Measurements from ENCODE around the gene GOLGA8K.
"Not testable (repeated sequence)": the region's sequence is repeated elsewhere in the genome, so short reads cannot be mapped to it uniquely, and the experiment has no call there.

GOLGA8K gene, protein sequence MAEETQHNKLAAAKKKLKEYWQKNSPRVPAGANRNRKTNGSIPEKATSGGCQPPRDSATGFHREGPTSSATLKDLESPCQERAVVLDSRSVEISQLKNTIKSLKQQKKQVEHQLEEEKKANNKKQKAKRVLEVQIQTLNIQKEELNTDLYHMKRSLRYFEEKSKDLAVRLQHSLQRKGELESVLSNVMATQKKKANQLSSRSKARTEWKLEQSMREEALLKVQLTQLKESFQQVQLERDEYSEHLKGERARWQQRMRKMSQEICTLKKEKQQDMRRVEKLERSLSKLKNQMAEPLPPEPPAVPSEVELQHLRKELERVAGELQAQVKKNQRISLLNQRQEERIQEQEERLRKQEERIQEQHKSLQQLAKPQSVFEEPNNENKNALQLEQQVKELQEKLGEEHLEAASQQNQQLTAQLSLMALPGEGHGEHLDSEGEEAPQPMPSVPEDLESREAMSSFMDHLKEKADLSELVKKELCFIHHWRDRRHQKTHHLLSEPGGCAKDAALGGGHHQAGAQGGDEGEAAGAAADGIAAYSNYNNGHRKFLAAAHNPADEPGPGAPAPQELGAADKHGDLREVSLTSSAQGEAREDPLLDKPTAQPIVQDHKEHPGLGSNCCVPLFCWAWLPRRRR

DNA sequence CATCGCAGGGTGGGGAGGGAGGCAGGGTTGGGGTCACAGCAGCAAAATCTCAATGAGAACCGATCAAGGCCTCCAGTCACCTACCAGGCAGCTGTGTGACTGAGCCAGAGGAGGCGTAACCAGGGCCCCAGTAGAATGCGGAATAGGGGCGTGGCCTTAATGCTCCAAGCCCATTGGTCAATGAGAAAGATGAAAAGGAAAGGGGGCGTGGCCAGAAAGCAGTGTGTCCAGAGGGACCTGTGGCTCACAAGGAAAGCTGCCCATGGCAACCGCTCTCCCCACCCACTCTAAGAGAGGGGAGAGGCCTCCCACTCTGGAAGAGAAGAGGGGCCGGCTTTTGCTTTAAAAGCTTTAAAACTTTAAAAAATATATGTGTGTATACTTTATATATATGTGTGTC, at the start of gene GOLGA8K:
GOLGA8K (minus strand) TSS at position 101 of the 400 bp plus-strand sequence; CDS start at position 3, 98 bp downstream.
- not testable (repeated sequence) for FAIRE-seq

DNA sequence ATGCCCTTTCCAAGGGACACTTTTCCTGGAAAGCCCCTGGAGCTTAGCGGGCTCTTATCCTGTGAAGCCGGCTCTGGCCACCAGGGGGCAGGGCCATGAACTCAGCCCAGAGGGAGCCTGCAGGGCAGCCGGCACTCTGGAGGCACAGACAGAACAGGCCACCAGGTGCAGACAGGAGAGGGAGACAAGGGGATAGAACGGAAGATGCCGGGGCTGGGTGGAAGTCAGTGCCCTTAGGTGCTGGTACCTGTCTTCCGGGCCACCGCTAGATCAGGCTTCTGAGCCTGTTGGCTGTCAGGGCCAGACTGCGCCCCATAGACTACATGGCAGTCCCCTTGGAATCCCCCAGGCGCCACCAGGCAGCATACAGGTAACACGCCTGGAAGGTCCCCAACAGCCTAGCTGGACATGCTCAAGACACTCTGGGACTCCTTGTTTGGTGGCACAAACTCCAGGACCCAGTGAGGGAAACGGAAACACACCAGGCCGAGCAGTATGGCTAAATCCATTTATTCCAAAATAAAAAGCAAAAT, 37.4 kb upstream of the GOLGA8K start:
- not testable (repeated sequence) for FAIRE-seq

DNA sequence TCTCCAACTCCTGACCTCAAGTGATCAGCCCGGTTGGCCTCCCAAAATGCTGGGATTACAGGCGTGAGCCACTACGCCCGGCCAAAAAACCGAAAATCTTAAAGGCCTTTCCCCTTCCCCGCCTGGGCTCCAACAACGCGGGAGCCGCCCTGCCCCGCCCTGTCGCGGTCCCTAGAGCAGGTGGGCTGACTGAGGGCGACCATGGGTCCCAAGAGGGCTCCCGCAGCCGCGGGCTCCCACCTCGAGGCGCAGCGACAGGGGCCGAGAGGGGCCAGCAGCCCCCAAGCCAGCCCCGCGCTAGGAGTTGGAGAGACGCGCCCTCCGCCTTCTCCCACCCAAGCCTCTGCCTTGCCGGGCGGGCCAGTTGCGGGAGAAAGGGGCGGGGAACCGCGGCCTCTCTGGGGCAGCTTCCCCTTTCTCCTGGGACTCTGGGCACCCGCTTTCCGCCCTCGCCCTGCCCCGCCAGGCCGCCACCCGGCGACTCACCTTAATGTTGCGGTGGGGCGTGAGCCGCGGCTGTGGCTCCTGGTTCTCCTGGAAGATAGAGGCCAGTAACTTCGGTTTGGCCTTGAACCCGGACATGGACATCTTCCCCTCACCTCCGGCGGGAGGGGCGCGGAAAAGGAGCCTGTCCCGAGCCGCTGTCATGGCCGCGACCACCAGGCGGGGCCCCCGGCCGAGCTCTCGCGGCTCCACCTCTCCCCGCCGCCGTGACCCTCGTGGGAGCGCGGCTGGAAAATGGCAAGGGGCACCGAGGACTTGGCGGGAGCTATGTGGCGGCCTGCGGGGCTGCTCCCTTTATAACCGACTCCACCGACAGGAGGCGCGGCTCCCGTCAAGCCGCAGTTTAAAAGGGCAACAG, 31.2 kb upstream of the GOLGA8K start:
- FAIRE-seq: not testable (repeated sequence)

DNA sequence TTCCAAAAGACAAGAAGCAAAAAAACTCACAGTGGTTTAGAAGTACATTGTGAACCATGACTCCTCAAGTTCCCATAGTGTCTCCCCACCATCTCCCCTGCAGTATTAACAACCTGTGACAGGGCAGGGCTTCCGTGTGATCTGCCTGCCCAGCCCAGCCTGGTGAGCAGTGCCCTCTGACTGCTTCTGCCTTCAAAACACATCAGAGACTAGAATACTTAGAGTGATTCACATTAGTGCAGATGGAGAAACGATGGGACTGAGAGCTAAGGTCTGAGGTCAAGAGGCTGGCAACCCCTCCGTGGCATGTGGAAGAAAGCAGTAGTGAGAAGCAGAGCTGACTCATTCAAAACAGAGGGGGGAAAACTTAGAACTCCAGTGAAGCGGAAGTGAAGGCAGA, 24.5 kb upstream of the GOLGA8K start:
- FAIRE-seq: not testable (repeated sequence)

DNA sequence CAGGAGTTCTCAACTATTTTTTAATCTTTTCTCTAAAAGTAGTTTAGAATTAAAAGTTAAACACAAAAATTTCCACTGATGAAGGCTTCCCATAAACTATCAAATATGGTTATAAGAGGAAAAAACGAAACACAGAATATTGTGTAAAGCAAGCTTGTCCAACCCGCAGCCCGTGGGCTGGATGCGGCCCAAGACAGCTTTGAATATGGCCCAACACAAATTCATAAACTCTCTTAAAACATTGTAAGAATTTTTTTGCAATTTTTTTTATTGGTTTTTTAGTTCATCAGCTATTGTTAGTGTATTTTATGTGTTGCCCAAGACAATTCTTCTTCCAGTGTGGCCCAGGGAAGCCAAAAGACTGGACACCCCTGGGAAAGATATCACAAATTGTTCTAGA, 23.4 kb upstream of the GOLGA8K start:
- FAIRE-seq: not testable (repeated sequence)

DNA sequence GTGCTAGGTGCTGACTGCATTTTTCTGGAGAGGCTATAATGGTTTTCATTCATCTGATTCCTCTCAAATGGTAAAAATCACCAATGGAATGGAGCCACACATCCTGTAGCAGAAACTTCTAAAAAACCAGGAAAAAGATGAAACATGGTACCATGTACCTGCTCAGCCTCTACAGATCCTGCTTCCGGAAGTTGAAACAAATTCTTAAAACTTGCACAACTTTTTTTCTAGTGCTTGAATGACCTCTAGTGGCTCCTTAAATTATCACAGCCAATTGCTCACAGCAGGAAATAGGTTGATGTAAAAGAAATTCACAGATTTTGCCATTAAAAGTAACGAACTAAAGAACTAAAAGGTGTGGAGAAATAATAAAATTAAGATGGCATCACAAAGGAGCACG, 4.8 kb upstream of the GOLGA8K start:
- peak; percentile 3 for FAIRE-seq

DNA sequence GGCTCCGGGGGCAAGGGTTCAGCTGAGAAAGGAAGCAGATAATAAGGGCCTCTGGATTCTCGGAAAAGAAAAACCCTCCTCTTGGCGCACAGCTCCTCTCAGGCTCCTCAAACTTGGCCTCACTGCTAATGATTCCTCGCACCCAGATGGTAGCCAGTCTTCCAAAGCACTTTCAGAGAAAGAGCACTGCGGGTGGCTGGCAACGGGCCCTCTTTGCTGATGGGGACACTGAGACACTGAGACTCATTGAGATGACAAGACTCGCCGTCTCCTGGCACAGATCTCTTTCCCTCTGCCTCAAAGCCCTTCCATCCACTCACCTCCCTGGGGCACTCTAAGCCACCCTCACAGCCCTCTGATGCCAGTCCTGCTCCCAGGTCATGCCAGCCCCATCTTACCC, 6.6 kb downstream of the GOLGA8K start:
- FAIRE-seq: not testable (repeated sequence)

DNA sequence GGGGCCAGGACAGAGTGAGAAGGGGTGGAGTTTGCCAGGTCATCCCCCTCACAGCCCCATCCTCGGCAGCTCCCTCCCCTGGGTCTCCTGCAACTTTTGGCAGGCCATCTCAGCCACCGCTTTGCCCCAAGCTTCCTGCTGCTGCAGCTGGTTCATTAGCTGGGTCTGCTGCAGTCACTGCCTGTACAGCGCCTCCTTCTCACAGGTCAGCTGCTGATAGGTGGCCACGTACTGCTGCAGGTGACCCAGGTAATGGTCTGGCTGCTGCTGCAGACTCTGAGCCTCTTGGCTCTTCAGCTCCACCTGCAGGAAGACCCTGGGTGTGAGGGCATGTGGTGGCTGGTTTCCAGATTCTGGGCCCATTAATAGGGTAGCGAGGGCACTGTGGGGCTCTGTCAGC, 8.3 kb downstream of the GOLGA8K start:
- FAIRE-seq: not testable (repeated sequence)

DNA sequence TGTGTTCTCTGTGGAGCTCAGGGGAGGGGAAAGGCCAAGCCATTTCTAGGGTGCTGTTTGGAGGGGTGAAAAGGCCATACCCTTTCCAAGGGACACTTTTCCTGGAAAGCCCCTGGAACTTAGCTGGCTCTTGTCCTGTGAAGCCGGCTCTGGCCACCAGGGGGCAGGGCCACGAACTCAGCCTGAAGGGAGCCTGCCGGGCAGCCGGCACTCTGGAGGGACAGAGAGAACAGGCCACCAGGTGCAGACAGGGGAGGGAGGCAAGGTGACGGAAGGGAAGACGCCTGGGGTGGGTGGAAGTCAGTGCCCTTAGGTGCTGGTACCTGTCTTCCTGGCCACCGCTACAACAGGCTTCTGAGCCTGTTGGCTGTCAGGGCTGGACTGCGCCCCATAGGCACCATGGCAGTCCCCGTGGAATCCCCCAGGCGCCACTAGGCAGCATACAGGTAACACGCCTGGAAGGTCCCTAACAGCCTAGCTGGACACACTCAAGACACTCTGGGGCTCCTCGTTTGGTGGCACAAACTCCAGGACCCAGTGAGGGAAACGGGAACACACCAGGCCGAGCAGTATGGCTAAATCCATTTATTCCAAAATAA, 14.9 kb downstream of the GOLGA8K start:
- not testable (repeated sequence) for FAIRE-seq

DNA sequence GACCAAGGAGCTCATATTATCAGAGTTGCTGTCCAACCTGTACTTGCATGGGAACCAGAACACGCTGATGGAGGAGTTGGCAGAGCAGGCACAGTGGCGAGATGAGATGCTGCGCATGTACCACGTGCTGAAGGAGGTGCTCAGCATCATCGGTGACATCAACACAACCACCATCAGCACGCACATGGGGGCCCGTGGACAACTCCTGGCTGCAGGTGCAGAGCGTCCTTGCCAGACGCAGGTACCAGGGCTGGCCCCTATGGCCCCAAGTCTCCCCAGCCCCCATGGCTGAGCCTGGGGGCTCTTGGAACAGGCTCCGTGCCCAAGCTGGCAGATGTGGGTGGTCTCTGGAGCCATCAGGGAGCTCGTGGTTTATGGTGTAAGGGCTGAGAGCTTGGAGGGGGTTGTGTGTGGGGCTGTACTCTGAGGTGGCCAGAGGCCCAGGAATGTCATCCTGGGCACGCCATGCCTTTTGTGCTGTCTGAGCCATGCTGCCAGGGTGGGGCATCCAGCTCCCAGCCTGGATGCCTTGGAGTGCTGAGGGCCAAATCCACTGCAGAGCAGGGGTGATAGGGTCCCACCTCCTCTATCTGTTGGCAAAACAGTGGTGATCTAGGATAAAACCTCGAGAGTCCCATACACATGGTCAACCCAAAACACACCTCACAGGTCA, 17.1 kb downstream of the GOLGA8K start:
- not testable (repeated sequence) for FAIRE-seq

DNA sequence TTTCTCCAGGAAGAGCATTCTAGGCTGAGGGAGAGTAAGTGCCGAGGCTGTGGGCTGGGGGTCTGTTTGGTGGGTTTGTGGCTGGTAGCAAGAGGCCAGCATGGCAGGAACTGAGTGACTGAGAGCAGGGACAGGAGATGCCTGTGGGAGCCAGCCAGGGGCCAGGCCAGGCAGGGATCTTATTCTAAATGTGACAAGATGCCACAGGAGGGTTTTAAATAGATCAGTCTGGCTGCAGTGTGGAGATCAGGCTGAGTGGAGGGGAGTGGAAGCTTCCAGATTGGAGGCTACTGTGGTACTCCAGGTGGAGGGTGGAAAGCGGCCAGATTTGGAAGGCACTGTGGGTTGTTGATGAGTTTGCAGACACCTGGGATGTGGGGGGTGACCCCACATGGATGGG, 28.9 kb downstream of the GOLGA8K start:
- not testable (repeated sequence) for FAIRE-seq

DNA sequence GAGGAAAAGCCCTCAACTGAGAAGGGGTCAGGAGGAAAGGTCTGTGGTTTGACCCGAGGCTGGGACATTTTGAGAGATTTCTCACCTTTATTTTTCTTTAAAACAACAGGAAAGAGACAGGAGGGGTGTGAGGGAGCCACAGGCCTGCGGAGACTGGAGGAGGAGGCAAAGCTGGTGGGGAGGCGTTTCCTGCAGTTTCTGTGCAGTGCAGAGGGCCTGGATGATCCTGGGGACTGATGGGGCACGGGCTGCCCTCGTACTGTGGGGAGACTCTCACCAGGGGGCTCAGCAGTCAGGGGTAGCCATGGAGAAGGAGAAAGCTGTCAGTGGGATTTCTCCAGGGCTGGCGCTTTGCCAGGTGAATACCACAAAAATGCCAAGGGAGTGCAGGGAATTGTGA, 29.4 kb downstream of the GOLGA8K start:
- not testable (repeated sequence) for FAIRE-seq

DNA sequence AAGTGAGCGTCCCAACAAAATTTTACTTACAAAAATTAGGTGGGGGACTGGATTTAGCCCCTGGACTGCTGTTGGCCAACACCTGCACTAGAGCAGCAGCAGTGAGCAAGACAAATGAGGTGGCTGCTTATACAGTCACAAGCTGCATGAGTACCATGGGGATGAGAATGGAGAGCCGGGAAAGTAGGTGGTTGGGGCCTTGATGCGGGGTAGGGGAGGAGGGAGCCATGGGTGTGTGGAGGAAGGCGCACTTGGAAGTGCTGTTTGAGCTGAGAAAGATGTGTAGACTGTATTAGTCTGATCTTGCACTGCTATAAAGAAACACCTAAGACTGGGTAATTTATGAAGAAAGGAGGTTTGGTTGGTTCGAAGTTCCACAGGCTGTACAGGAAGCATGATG, 31.0 kb downstream of the GOLGA8K start:
- not testable (repeated sequence) for FAIRE-seq

DNA sequence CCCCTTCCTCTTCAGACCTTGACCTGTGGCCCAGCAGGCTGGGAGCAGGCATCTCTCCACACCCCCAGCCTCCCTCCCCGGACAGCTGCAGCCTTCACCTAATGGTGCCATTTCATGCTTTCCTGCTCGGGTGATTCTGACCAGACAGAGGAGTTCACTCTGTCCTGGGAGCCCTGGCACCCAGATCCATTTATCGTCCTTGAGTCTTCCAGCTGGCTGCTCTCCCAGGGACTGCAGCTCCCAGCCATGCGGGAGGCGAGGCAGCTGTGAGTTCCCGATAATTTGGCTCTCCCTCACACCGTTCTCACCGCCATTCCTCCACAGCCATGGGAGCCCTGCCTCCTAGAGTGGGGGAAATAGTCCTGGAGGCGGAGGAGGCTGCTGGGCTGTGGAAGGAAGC, 32.6 kb downstream of the GOLGA8K start:
- FAIRE-seq: not testable (repeated sequence)

DNA sequence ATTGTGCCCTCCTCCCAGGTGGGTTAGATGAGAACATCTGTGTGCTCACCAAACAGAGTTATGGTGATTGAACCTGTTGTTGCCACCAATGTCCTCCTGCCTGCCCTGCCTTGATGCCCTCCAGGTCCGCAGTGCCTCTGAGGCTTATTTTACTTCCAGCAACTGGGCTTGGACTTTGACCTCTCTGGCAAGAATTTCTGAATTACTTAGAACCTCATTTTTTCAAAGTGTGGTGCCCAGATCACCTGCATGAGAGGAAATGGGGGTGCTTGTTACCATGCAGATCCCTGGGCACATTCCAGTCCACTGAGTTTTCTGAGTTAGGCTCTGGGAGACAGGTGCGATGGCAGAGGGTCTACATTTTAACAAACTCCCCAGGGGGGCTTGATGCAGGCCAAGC, 33.0 kb downstream of the GOLGA8K start:
- FAIRE-seq: not testable (repeated sequence)

DNA sequence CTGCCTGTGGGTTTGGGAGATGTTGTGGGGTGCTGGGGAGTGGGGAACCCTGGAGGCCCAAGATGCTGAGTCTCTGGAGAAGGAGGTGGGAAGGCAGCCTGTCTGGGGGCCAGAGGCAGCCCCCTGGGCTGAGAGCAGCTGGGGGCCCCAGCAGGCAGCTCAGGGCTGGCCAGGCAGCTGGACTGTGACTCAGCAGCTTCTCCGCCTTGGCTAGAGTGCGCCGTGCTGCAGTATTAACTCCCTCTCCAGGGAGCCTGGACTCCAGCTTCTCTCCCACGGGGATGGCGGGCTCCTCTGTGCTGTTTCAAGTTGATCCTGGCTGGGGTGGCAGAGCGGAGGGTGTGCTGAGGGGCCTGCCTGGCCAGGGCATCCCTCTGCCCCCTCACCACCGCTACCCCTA, 36.6 kb downstream of the GOLGA8K start:
- not testable (repeated sequence) for FAIRE-seq

DNA sequence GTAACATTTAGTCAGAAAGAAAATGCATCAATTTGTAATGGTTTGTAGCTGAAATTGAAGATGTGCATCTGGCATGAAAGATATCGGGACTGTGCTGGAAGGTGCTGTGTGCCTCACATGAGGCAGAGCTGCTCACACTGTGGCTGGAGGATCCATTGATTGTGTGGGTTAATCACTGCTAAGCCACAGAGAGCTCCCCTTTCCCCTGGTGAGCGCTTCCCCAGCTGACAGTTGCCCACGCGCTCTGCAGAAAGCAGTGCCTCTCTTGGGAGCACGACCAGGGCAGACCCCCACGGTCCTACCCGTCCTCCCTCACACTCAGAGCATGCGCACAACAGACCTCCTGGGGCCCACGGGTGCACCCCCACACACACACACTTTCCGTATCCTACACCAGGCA, 37.1 kb downstream of the GOLGA8K start:
- not testable (repeated sequence) for FAIRE-seq

DNA sequence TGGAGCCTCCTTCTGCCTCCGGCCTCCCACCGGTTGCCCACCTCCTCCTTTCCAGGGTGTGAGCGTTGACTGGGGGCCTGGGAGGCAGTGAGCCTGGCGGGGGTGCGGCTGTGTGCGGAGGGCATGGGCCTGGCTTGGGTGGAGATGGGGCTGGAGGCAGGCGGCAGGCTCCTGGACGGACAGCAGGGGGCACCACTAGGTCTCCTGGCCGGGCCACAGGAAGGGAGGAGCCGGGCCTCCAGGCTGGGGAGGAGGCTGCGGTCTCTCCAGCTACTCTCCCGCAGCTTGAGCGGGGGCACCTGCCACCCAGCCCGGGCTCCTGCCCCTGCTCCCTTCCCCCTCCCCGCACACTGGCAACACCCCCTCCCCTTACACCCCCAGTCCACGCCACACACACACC, 38.1 kb downstream of the GOLGA8K start:
- FAIRE-seq: not testable (repeated sequence)

DNA sequence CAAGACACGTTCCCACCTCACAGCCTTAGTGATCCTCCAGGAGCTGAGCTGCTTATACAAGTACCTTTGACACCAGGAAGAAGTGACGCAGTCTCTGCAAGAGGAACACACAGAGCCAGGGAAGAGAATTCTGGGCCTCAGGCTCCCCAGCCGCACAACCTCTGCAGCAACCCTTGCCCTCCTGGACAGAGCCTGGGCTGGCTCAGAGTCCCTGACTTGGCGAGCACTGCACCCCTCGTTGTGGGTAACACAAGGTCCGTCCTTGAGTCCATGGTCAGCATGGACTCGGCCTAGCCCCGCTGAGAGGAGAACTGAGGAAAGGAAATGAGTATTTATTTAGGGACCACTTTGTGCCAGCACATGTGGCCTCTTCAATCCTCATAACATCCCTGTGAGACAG, 39.6 kb downstream of the GOLGA8K start:
- FAIRE-seq: not testable (repeated sequence)

DNA sequence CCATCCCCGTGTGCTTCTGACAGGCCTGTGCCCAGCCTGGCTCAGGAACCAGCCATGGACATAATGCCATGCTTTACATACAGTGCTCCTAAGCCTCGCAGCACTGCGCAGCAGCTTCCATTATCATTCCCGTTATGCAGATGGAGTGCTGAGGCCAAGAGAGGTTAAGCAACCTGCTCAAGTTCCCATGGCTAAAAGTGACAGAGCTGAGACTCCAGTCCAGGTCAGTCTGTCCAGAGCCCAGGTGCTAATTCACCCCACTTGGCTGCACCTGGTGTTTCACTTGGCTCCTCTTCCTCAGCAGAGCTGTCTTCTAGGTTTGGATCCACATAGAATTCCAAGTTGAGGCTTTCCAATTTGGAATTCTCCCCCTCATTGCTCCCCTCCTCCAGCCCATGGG, 41.4 kb downstream of the GOLGA8K start:
- not testable (repeated sequence) for FAIRE-seq

DNA sequence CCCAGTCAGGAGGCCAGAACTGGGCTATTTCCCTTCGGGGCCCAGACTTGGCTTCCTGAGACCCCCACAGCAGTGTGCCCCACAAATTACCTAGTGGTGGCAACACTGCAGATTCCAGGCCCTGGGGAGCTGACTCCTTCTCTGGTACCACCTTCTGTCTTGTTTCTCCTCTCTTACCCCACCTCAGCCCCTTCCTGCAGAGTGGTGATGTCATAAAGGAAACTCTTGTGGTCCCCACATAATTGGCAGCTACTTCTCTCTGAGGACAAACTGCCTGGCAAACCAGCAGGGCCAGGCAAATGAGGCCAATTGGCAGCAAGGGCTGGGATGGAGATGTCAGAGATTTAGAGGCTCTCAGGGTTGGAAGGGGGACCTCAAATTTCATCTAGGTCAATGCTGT, 44.6 kb downstream of the GOLGA8K start:
- FAIRE-seq: not testable (repeated sequence)

DNA sequence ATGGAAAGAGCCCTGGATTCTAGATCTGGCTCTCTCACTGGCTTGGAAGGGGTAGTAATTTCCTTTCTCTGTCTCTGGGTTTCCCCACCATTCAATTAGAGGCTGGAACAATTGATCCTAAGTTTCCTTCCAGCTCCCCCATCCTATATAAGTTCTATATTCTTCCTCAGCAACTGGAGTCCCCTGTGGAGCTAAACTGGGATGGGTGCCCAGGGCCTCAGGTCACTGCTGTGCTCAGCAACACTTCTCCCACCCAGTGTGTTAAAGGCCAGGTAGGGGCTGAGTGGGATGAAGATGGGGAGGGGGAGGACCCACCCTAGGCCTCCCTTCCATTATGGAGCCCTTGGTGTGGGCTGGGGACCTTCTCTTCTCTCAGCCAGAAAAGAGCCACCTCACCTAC, 46.2 kb downstream of the GOLGA8K start:
- not testable (repeated sequence) for FAIRE-seq

Measured in TTC549 (cell line).